GM12891 (cell line): ENCODE measurements around the gene ENTREP3.

Experiments used
- PAX5 ChIP-seq: IDR thresholded peaks from 2 replicates; pipeline ENCODE4 v1.6.1; 2011; ENCODE audit warnings: low read length, moderate library complexity, mild to moderate bottlenecking; ENCODE audit not compliant: insufficient read depth, severe bottlenecking
- POLR2A ChIP-seq: IDR thresholded peaks from 2 replicates; pipeline ENCODE4 v1.6.1; 2011; ENCODE audit warnings: low read depth, low read length, control low read depth
- POLR2AphosphoS5 ChIP-seq: IDR thresholded peaks from 2 replicates; pipeline ENCODE4 v1.6.1; 2011; ENCODE audit warnings: low read depth, low read length, control low read depth
- POU2F2 ChIP-seq: IDR thresholded peaks from 2 replicates; pipeline ENCODE4 v1.6.1; 2011; ENCODE audit warnings: low read depth, mild to moderate bottlenecking, control low read depth, low read length, moderate library complexity
- SPI1 ChIP-seq: IDR thresholded peaks from 2 replicates; pipeline ENCODE4 v1.6.1; 2011; ENCODE audit warnings: low read depth, low read length, control low read depth
- TAF1 ChIP-seq: IDR thresholded peaks from 2 replicates; pipeline ENCODE4 v1.6.1; 2011; ENCODE audit warnings: low read depth, low read length, control low read depth

DNA sequence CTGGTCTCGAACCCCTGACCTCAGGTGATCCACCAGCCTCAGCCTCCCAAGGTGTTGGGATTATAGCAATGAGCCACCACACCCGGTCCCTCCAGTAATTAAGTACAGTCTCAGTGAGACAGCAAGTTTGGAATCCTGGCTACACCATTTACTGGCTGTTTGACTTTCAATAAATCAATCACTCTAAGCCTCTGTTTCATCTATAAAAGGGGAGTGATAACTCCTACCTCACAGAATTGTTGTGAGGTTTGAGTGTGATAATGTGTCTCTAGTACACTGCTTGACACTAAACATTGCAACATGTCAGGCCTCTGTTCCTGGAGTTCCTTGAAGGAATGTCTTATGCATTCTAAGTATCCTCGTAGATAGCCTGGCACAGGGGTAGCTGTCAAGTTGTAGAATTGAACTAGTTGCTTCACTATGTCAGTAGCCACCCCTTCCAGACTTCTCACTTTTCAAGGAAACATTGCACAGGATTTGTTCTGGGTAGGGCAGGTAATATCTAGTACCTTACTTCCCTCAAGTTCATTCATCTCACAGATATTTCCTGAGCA lies 12.4 kb downstream of the ENTREP3 start:
- TF ChIP-seq POLR2A (no peak), TAF1 (no peak), POLR2AphosphoS5 (no peak), PAX5 (no peak), SPI1 (no peak), POU2F2 (no peak)
